NT2/D1 (cell line): ENCODE data around the gene NOP56.

Source experiments
- DNase-seq: peaks from one replicate; pipeline ENCODE4 v3.0.0-alpha.2; 2011; ENCODE audit warnings: low read depth, low spot score
- H3K27me3 ChIP-seq: 2 replicates; pipeline ENCODE4 v1.6.0; 2011; ENCODE audit warnings: mild to moderate bottlenecking; ENCODE audit not compliant: insufficient read length, insufficient read depth
- H3K36me3 ChIP-seq: 2 replicates; pipeline ENCODE4 v1.6.1; 2011; ENCODE audit warnings: mild to moderate bottlenecking, low read length, mixed read lengths; ENCODE audit not compliant: insufficient read depth, insufficient read length
- H3K4me1 ChIP-seq: 2 replicates; pipeline ENCODE4 v1.5.1; 2011; ENCODE audit not compliant: insufficient read depth, insufficient read length
- H3K4me3 ChIP-seq: 2 replicates; pipeline ENCODE4 v1.5.1; 2011; ENCODE audit warnings: low read depth; ENCODE audit not compliant: insufficient read length
- H3K9ac ChIP-seq: 2 replicates; pipeline ENCODE4 v1.6.0; 2011; ENCODE audit warnings: low read depth; ENCODE audit not compliant: insufficient read length
- H3K9me3 ChIP-seq: 2 replicates; pipeline ENCODE4 v1.5.1; 2011; ENCODE audit warnings: mild to moderate bottlenecking, low read length; ENCODE audit not compliant: insufficient read depth
- SUZ12 ChIP-seq: IDR thresholded peaks from 2 replicates; pipeline ENCODE4 v1.6.1; 2011; ENCODE audit not compliant: insufficient read length, insufficient read depth; ENCODE audit errors: extremely low read depth
- YY1 ChIP-seq: IDR thresholded peaks from 2 replicates; pipeline ENCODE4 v1.6.1; 2011; ENCODE audit not compliant: insufficient read length, insufficient read depth
- ZNF274 ChIP-seq: IDR thresholded peaks from 2 replicates; pipeline ENCODE4 v1.6.1; 2011; ENCODE audit warnings: mild to moderate bottlenecking, low read depth, low read length

Gene NOP56

GRCh38 chr20:2656471-2657117, 4.2 kb downstream of the NOP56 start:
- no peaks in the 10 kb centered on the region for H3K27me3 ChIP-seq
- TF ChIP-seq ZNF274 (no peak), YY1 (no peak), SUZ12 (no peak)
- peaks cover 4% of the 10 kb centered on the region for H3K4me1 ChIP-seq
- no peak for DNase-seq
- no peaks in the 10 kb centered on the region for H3K9me3 ChIP-seq
- no peak overlapping the region for H3K9ac ChIP-seq
- no peak overlapping the region for H3K4me3 ChIP-seq
- H3K36me3 ChIP-seq = peaks cover 86% of the 10 kb centered on the region

- no peaks in the 10 kb centered on the region for H3K27me3 ChIP-seq
- peaks cover 93% of the 10 kb centered on the region for H3K36me3 ChIP-seq
- TF ChIP-seq SUZ12 (no peak), ZNF274 (no peak), YY1 (no peak)
- no peak for DNase-seq
- H3K4me3 ChIP-seq = no peak overlapping the region
- H3K9me3 ChIP-seq = no peaks in the 10 kb centered on the region
- H3K4me1 ChIP-seq = peaks cover 4% of the 10 kb centered on the region
- no peak overlapping the region for H3K9ac ChIP-seq
Measured at GRCh38 chr20:2657241-2657640, 4.8 kb downstream of the NOP56 start.

- H3K27me3 ChIP-seq = no peaks in the 10 kb centered on the region
- TF ChIP-seq ZNF274 (no peak), YY1 (no peak), SUZ12 (no peak)
- H3K9ac ChIP-seq = no peak overlapping the region
- no peak for DNase-seq
- H3K4me1 ChIP-seq = peaks cover 4% of the 10 kb centered on the region
- H3K4me3 ChIP-seq = no peak overlapping the region
- no peaks in the 10 kb centered on the region for H3K9me3 ChIP-seq
- H3K36me3 ChIP-seq = peaks cover 95% of the 10 kb centered on the region
Measured at GRCh38 chr20:2657674-2658073, 5.2 kb downstream of the NOP56 start.

- Histone ChIP-seq H3K4me3 (no peak overlapping the region), H3K27me3 (no peaks in the 10 kb centered on the region), H3K9me3 (no peaks in the 10 kb centered on the region), H3K9ac (no peak overlapping the region), H3K4me1 (peaks cover 8% of the 10 kb centered on the region), H3K36me3 (peaks cover 94% of the 10 kb centered on the region)
- no peak for DNase-seq
- TF ChIP-seq ZNF274 (no peak), SUZ12 (no peak), YY1 (no peak)
Measured at GRCh38 chr20:2658414-2659354, 6.3 kb downstream of the NOP56 start.

GRCh38 chr20:2659547-2659946, 7.1 kb downstream of the NOP56 start:
- Histone ChIP-seq H3K4me1 (peaks cover 8% of the 10 kb centered on the region), H3K9ac (no peak overlapping the region), H3K27me3 (no peaks in the 10 kb centered on the region), H3K9me3 (no peaks in the 10 kb centered on the region), H3K4me3 (no peak overlapping the region), H3K36me3 (peaks cover 85% of the 10 kb centered on the region)
- TF ChIP-seq YY1 = no peak
- TF ChIP-seq SUZ12 = no peak
- TF ChIP-seq ZNF274 = no peak
- DNase-seq = no peak

GRCh38 chr20:2663364-2663886, 11.0 kb downstream of the NOP56 start:
- Histone ChIP-seq H3K4me3 (peak overlapping the region; percentile 85), H3K9ac (peak overlapping the region; percentile 88), H3K4me1 (peaks cover 4% of the 10 kb centered on the region), H3K36me3 (peaks cover 47% of the 10 kb centered on the region), H3K9me3 (no peaks in the 10 kb centered on the region), H3K27me3 (no peaks in the 10 kb centered on the region)
- DNase-seq = no peak
- TF ChIP-seq ZNF274 (no peak), SUZ12 (no peak), YY1 (no peak)

GRCh38 chr20:2663887-2664719, 11.7 kb downstream of the NOP56 start, which contains the start of gene IDH3B:
Gene IDH3B, minus strand, starts transcription at chr20:2664216. Its CDS starts 28 bp downstream, at chr20:2664188.
- peak; percentile 89 for TF ChIP-seq YY1
- TF ChIP-seq SUZ12 = no peak
- no peaks in the 10 kb centered on the region for H3K27me3 ChIP-seq
- H3K4me1 ChIP-seq = peaks cover 4% of the 10 kb centered on the region
- no peaks in the 10 kb centered on the region for H3K9me3 ChIP-seq
- H3K36me3 ChIP-seq = peaks cover 40% of the 10 kb centered on the region
- H3K4me3 ChIP-seq = peak within 1 kb of the TSS; percentile 85
- H3K9ac ChIP-seq = peak within 1 kb of the TSS; percentile 88
- peak; percentile 88 for DNase-seq
